OCI-LY3 (cell line): Measurements from ENCODE around the gene IGF2.

ENCODE experiments used
- H2AFZ ChIP-seq: fragments of 200-600, 300-600 bp; shearing (Covaris generic); 2 replicates; pipeline ENCODE4 v1.6.0; 2014; ENCODE audit warnings: antibody characterized with exemption, low read depth, low read length
- H3K27ac ChIP-seq: fragments of 200-600, 300-600 bp; sonication (generic); 2 replicates; pipeline ENCODE4 v1.5.1; 2014; ENCODE audit warnings: mild to moderate bottlenecking, low read length, moderate library complexity, mixed read lengths
- H3K27me3 ChIP-seq: fragments of 200-600, 300-600 bp; sonication (generic); 2 replicates; pipeline ENCODE4 v1.6.1; 2014; ENCODE audit warnings: low read depth, low read length, mixed read lengths
- H3K36me3 ChIP-seq: fragments of 200-600, 300-600 bp; sonication (generic); replicated peaks from 2 replicates; pipeline ENCODE3; 2014; ENCODE audit warnings: low read depth, low read length, mixed read lengths
- H3K4me1 ChIP-seq: fragments of 300-600, 200-600 bp; sonication (generic); 2 replicates; pipeline ENCODE4 v1.6.1; 2014; ENCODE audit warnings: low read length, mixed read lengths
- H3K4me2 ChIP-seq: fragments of 200-600, 300-600 bp; sonication (generic); 2 replicates; pipeline ENCODE4 v1.6.1; 2014; ENCODE audit warnings: low read length, mixed read lengths
- H3K4me3 ChIP-seq: fragments of 300-600, 200-600 bp; sonication (generic); 2 replicates; pipeline ENCODE4 v1.5.1; 2014; ENCODE audit warnings: antibody characterized with exemption, mild to moderate bottlenecking, low read length, moderate library complexity
- H3K79me2 ChIP-seq: fragments of 300-600, 200-600 bp; shearing (Covaris generic); 2 replicates; pipeline ENCODE4 v1.6.1; 2014; ENCODE audit warnings: mild to moderate bottlenecking, low read length, mixed read lengths
- H3K9ac ChIP-seq: fragments of 300-600, 200-600 bp; shearing (Covaris generic); 2 replicates; pipeline ENCODE4 v1.6.0; 2014; ENCODE audit warnings: mild to moderate bottlenecking, low read length, moderate library complexity
- H3K9me3 ChIP-seq: fragments of 200-600, 300-600 bp; shearing (Covaris generic); 2 replicates; pipeline ENCODE4 v1.6.1; 2014; ENCODE audit warnings: low read length, mixed read lengths; ENCODE audit not compliant: insufficient read depth
- H4K20me1 ChIP-seq: fragments of 200-600, 300-600 bp; sonication (generic); 2 replicates; pipeline ENCODE4 v1.6.1; 2016; ENCODE audit warnings: low read length, mixed read lengths; ENCODE audit not compliant: insufficient read depth
- CTCF ChIP-seq: fragments of 200-600, 300-600 bp; sonication (generic); IDR thresholded peaks from 2 replicates; pipeline ENCODE4 v1.5.1; 2014; ENCODE audit warnings: antibody characterized with exemption, low read length, low read depth
- EZH2phosphoT487 ChIP-seq: fragments of 200-600 bp; shearing (Covaris generic); IDR thresholded peaks from 2 replicates; pipeline ENCODE4 v1.6.1; 2018; ENCODE audit warnings: antibody characterized with exemption, mixed run types, low read depth

Gene IGF2

DNA sequence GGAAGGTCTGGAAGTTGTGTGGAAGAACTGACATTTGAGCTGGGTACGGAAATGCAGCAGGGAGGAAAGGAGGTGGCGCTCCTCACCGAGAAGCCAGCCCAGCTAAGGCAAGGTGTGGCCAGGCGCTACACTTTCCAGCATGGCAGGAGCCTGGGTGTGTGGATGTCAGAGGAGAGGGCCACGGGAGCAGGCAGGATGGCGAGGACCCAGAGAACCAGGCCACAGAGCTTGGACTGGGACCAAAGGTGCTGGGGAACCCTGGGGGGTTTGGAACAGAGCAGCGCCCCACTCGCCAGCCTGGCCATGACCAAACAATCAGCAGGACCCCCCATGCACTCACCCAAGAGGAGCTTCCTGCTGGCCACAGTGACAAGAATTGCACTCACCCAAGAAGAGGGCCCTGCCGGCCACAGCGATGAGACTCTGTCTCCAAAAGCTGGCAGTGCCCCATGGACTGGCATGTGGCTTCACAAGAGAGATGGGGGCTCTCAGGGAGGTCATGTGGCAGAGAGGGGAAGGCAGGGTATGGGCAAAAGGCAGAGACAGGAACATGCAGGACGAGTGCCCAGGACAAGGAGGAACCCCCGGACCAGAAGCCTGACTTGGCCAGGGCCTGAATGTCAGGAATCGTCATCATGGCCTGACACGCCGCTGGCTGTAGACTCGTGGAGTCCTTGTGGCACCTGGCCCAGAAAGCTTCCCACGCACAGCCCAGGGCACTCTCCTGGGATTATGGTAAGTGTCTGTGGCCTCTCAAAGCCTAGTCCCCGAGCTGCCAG is 45.4 kb downstream of the IGF2 start:
- Histone ChIP-seq H3K27me3 (0 out of 2 replicates have a peak, but pooled peaks cover 5% of the 10 kb centered on the region), H4K20me1 (no peaks in the 10 kb centered on the region), H3K4me2 (no peak overlapping the region), H3K4me3 (no peak overlapping the region), H2AFZ (no peak overlapping the region), H3K9ac (no peak overlapping the region), H3K9me3 (no peaks in the 10 kb centered on the region), H3K36me3 (no peaks in the 10 kb centered on the region), H3K27ac (no peak overlapping the region), H3K79me2 (no peaks in the 10 kb centered on the region), H3K4me1 (no peaks in the 10 kb centered on the region)
- TF ChIP-seq CTCF, result no peak
- no peak for TF ChIP-seq EZH2phosphoT487

DNA sequence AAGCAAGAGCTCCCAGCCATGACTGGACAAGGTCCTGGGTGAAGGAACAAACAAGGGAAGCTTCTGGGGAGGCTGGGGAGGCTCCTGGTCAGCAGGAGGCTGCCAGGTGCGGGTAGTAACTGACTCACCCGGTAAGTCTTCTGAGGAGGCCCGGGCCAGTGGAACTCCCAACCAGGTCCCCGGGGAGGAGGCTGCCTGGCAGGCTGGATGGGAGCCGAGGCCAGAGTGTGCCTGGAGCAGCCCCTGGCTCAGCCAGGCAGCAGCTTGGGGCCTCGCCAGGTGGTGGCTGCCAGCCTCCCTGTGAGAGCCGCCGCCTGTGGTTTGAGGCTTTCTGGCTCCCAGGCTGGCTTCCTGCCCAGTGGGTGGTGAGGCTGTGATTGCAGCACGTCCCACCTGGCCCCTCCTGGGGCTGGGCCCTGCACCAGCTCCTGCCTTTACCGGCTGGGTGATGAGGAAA is 46.2 kb downstream of the IGF2 start:
- Histone ChIP-seq H3K27ac (no peak overlapping the region), H2AFZ (no peak overlapping the region), H3K4me1 (no peaks in the 10 kb centered on the region), H3K4me2 (no peak overlapping the region), H3K4me3 (no peak overlapping the region), H3K36me3 (no peaks in the 10 kb centered on the region), H3K79me2 (no peaks in the 10 kb centered on the region), H3K9me3 (no peaks in the 10 kb centered on the region), H4K20me1 (no peaks in the 10 kb centered on the region), H3K9ac (no peak overlapping the region), H3K27me3 (0 out of 2 replicates have a peak, but pooled peaks cover 5% of the 10 kb centered on the region)
- no peak for TF ChIP-seq CTCF
- TF ChIP-seq EZH2phosphoT487, result no peak

DNA sequence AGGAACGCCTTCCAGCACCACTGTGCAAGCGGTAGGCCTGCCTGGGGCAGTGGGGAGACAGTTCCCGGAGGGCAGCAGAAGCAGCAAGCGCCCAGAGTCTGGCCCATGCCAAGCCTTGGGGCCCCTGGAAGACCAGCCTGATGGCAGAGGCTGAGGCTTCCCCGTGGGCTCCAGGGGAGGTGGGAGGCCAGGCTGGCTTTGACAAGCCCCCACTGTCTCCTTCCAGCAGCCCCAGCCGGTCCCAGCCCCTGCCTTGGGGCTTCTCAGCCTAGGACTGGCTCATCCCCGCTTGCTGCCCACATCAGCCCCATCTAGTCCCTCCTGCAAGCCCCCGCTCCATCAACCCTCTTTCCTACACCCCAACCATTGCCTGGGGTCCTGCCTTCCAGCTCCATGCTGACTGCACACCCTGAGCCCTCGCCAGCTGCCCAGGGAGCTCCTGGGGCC is 46.7 kb downstream of the IGF2 start:
- Histone ChIP-seq H3K4me2 (no peak overlapping the region), H2AFZ (no peak overlapping the region), H3K79me2 (no peaks in the 10 kb centered on the region), H3K27me3 (0 out of 2 replicates have a peak, but pooled peaks cover 5% of the 10 kb centered on the region), H3K4me1 (no peaks in the 10 kb centered on the region), H3K9me3 (no peaks in the 10 kb centered on the region), H3K4me3 (no peak overlapping the region), H3K27ac (no peak overlapping the region), H3K9ac (no peak overlapping the region), H4K20me1 (no peaks in the 10 kb centered on the region), H3K36me3 (no peaks in the 10 kb centered on the region)
- no peak for TF ChIP-seq EZH2phosphoT487
- no peak for TF ChIP-seq CTCF

DNA sequence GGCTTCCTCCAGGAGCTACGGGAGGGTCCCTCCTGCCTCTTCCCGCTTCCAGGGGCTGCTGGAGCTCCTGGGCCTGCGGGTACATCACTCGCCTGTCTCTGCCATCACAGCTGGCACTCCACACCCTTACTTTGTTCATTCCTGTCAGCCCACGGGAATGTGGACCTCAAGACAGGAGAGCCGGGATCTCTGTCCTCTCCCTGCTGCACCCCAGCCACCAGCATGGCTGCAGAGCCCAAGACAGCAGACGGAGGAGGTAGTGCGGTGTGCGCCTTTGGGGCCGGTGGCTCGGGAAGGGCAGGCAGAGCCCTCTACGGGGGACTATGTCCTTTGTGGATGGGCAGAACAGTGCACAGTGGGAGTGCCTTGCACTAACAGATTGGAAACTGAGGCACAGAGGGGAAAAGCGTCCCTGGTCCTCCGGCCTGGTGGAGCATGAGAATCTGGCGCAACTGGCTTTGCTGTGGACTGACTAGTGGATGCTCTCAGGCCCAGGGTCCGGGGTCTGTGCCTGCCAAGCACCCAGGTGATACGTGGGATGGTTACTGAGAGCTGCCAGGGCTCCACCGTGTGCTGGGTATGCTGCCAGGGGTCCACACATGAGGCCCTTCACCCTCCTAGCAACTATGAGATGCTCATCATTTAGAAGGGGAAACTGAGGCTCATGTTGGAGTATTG is 47.3 kb downstream of the IGF2 start:
- H3K4me1 ChIP-seq, result no peaks in the 10 kb centered on the region
- no peak overlapping the region for H2AFZ ChIP-seq
- H4K20me1 ChIP-seq, result no peaks in the 10 kb centered on the region

More for the DNA sequence above, 47.3 kb downstream of the IGF2 start:
- Histone ChIP-seq H3K9ac (no peak overlapping the region), H3K79me2 (no peaks in the 10 kb centered on the region), H3K4me3 (no peak overlapping the region), H3K27me3 (0 out of 2 replicates have a peak, but pooled peaks cover 5% of the 10 kb centered on the region), H3K4me2 (no peak overlapping the region), H3K9me3 (no peaks in the 10 kb centered on the region), H3K27ac (no peak overlapping the region), H3K36me3 (no peaks in the 10 kb centered on the region)
- TF ChIP-seq CTCF, result no peak
- no peak for TF ChIP-seq EZH2phosphoT487
